NCI-H446 treated with DMSO at 0.1 percent for 48 hours (cell line): ENCODE data around the gene SUMO3.

Source experiments
- DNase-seq: peaks from one replicate; lab custom pipeline; 2025; lab: John Stamatoyannopoulos, UW

The SUMO3 gene

DNA sequence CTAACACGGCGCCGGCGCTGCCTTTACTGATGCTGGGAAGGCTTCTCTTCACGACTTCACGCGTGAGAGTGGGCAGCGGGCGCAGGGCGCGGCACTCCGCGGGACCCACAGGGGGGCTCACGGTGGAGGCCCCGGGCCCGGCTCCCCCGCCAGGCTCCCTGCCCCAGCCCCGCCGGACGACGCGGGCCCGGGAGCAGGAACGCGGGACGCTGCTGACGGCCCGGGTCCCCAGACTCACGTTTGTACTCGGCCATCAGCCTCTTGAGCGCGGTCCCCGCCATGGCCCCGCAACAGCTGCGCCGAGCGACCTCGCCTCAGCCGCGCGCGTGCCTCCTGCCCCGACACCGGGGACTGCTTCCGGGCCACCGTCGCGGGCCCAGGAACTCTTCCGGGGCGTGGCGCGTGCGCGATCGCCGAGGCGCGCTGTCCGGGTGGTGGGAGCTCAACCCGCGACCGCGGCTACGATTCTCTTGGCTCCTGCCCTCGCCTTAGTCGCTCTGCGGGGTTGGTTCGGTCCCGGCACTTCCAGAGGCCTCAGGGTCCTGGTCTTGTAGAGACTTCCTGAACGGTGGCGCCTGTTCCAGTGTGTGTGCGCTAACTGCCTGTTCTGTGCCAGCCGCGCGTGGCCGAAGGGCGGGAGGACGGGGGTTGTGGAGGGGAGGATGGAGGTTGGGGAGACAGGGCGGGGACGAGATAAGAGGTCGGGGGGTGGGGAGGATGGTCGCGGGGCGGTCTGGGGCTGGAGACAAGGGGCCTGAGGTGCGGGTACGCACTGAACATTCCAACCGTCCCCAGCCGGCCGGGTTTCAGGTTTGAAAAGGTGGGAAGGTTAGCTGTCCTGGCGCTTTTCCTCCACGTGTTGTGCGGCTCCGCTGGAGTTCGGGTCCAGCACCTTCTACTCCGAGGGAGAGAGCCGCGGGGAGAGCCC lies 16.1 kb downstream of the SUMO3 start, which contains the start of gene UBE2G2:
UBE2G2 (minus strand) TSS at position 353 of the 928 bp plus-strand sequence; CDS start at position 281, 72 bp downstream.
- peak; percentile 59 for DNase-seq

- DNase-seq, result no peak
These were observed 16.8 kb downstream of the SUMO3 start for GRCh38 chr21:44800971-44801467.

DNA sequence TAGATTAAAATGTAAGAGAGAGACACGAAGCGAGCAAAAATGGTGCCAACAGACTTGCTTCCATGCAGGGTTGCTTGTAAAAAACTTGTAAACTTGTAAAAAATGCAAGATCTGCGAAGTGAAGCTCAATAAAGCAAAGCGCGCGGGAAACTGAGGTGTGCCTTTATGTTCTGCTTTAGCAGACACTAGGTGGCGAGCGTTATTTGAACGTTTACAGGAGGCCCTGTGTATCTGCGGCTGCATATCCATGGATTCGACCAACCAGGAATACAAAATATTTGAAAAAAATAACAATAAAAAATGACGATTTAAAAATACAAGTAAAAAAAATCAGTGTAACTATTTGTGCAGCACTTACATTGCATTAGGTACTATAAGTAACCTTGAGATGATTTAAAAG lies 17.8 kb downstream of the SUMO3 start:
- DNase-seq, result no peak

GRCh38 chr21:44799646-44800045 lies 18.2 kb downstream of the SUMO3 start:
- DNase-seq, result no peak

DNA sequence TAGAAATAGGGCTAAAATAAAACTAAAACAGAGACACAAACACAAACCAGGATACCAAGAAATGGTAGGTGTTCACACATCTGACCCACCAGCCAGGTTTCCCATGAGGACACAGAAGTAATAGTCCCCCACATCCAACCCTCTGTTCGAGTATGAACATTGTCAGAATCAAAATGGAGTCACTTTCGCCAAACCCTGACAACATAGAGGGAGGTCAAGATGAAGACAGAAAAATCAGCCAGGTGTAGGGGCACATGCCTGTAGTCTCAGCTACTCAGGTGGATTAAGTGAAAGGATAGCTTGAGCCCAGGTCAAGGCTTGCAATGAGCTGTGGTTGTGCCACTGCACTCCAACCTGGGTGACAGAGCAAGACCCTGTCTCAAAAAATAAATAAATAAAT lies 20.1 kb downstream of the SUMO3 start:
- no peak for DNase-seq

GRCh38 chr21:44795342-44795741 lies 22.5 kb downstream of the SUMO3 start:
- DNase-seq, result no peak

GRCh38 chr21:44793592-44794374 lies 24.1 kb downstream of the SUMO3 start:
- DNase-seq, result no peak

DNA sequence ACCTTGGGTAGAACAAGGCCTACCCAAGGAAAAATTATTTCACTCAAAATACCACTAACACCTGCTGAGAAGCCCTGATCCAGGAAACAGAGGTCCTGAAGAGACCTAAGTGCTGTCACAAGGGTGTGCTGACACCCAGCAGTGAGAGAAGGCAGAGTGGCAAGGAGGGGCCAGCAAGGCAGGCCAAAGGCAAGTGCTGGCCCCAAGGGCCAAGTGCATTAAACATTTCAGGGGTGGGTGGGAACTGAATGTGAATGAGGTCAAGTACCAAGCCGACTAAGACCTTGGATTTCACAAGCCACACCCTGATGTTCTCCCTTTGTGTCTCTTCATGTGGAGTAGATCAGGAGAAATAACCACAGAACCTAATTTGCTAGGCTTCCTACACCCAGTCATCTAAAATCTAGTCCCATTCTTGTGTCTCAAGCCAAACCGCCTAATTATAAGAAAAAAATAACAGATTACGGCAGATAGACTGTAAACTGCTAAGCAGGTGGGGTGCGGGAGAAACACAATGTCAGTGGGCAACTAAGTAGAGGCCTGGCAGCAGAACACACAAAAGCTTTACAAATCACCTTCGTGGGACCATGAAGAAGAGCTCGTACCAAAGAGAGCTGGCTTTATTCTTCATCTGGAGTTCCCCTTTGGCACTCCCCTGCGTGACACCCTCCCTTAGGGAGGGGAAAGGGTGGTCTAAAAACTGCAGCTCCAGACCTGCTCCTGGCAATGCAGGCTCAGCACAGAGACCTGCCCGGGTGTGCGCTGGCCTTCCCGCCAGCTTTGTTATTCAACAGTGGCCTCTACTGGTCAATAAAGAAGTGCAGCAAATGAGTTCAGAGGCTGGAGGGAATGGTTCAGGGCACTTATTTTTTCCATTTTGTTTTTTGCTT lies 24.9 kb downstream of the SUMO3 start:
- DNase-seq, result peak; percentile 24

- no peak for DNase-seq
These were observed 25.9 kb downstream of the SUMO3 start for GRCh38 chr21:44791993-44792392.

- no peak for DNase-seq
These were observed 26.6 kb downstream of the SUMO3 start for GRCh38 chr21:44791246-44791645.

DNA sequence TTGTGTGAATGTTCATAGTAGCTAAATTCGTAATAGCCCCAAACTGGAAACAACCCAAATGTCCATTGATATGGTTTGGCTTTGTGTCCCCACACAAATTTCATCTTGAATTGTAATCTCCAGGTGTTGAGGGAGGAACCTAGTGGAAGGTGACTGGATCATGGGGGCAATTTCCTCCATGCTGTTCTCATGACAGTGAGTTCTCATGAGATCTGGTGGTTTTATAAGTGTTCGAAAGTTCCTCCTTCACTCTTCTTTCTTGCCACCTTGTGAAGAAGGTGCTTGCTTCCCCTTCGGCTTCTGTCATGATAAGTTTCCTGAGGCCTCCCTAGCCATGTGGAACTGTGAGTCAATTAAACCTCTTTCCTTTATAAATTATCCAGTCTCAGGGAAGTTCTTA lies 27.5 kb downstream of the SUMO3 start:
- DNase-seq, result no peak

DNA sequence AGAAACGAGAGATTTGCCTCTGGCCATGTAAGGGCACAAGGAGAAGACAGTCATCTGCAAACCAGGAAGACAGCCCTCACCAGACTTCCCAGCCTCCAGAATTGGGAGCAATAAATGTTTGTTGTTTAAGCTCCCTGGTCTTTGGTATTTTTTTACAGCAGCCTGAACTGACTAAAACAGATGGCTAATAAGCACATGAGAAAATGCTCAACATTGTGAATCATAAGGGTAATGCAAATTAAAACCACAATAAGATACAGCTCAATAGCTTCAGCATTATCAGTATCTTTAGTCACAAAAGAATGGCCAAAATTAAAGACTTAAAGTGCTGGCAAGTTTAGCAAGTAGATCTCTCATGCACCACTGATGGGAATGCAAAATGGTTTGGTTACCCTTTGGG lies 28.0 kb downstream of the SUMO3 start:
- no peak for DNase-seq

- DNase-seq, result peak; percentile 10
These were observed 32.1 kb downstream of the SUMO3 start for GRCh38 chr21:44785620-44786335.

GRCh38 chr21:44784810-44785209 lies 33.1 kb downstream of the SUMO3 start:
- DNase-seq, result no peak

DNA sequence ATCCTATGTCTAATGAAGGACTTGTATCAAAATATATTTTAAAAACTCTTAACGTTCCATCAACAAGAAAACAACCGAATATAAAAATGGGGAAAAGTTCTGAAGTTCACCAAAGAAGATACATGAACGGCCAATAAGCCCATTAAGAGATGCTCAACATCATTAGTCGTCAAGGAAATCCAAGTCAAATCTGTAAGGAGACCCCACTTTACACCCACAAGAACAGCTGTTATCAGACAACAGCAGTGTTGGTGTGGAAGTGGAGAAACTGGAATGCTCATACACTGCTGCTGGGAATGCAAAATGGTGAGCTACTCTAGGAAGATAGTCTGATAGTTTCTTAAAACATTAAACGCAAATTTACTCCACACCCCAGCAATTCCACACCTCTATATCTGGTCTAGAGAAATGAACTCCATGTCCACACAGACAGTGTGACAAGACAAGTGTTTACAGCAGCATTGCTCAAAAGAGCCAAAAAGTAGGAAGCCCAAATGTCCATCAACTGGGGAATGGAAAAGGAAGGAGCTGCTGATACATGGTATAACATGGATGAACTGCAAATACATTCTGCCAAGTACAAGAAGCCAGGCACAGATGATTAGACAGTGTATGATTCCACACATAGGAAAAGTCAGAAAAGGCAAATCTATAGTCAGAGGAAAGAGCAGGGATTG lies 34.7 kb downstream of the SUMO3 start:
- DNase-seq, result no peak

DNA sequence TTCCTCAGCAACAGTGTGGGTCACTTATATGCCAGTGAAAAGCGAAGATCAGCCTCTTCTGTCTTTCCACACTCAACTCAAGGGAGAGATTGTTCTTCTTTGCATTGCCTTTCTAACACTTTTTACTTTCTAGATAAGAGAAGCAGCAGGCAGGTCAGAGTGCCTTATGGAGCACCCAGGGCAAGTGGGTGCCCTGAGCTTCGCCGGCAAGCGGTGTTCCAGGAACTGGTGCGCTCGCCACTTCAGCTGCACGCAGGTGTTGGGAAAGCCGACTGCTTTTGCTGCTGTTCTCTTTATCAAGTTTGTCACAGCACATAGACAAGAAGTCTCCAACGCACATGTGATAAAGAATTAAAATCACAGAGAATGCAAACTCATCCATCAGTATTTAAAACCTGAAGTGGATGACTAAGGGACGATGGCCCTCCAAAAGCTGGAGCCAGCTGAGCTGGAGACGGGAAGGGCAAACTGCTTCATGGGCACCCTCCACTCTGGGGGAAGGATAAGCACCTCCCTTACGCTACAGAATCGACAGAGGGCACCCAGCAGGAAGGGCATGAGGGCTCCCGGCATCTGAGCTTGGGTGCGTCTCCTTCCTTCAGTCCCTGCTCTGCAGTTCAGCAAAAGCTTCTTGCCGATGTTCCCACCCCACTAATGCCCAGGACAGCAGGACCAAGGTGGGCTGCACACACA lies 36.9 kb downstream of the SUMO3 start:
- no peak for DNase-seq

- no peak for DNase-seq
These were observed 37.7 kb downstream of the SUMO3 start for GRCh38 chr21:44780137-44780502.

GRCh38 chr21:44779417-44780136 lies 38.3 kb downstream of the SUMO3 start:
- DNase-seq, result no peak

DNA sequence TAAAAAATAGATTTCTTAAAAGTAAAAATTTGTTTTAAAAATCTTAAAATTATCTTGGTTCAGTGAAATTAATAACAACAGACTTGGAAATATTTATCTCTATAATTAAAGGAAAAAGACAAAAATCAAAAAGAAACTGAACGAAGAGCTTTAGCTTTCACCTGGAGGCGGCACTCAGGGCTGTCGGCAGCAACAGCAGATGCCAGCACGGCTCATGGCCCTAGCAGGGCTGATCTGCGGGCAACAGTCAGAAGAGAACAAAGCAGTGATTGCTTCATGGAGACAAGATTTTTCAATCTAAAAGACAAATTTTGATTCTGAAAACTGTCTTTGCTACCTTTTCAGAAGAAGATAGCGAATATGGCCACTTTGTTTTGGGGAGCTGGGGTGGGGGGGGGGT lies 38.9 kb downstream of the SUMO3 start:
- DNase-seq, result no peak
